SK-N-MC (cell line): ENCODE measurements around the gene ARG1.

Source experiments
- EZH2 ChIP-seq: fragments of 200-600 bp; sonication (generic); IDR thresholded peaks from one replicate; pipeline ENCODE4 v1.6.1; 2017; ENCODE audit warnings: antibody characterized with exemption
- FOXP2 ChIP-seq: optimal IDR thresholded peaks from 2 replicates; pipeline ENCODE3; 2011; ENCODE audit warnings: mild to moderate bottlenecking, moderate library complexity; ENCODE audit not compliant: insufficient read depth; ENCODE audit errors: extremely low read length, control extremely low read depth
- POLR2AphosphoS5 ChIP-seq: IDR thresholded peaks from 2 replicates; pipeline ENCODE4 v1.6.1; 2012; ENCODE audit warnings: mild to moderate bottlenecking, low read depth, low read length, borderline replicate concordance

GRCh38 chr6:131568726-131569125 is 4.3 kb upstream of the ARG1 start:
- TF ChIP-seq EZH2 (no peak), POLR2AphosphoS5 (no peak; the same call in 1 of the 2 replicates), FOXP2 (no peak)
